ENCODE measurements around the gene CYP46A1.

The CYP46A1 gene

GRCh38 chr14:99747582-99748330, 63.7 kb downstream of the CYP46A1 start:
- DNase-seq = no peak

GRCh38 chr14:99748529-99748928, 64.4 kb downstream of the CYP46A1 start:
- no peak for DNase-seq

DNA sequence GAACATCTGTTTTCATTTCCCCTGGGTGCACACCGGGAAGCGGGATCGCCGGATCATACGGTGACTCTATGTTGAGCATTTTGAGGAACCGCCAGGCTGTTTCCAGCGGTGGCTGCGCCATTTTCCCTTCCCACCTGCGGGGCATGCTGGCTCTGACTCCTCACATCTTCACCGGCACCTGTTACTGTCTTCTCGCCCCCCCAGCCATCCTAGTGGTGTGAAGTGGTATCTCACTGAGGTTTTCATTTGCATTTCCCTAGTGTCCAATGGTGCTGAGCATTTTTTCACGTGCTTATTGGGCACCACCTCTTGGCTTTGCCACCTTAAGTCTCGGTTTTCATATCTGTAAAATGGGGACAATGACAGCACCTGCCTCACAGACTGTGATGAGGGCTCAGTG, 65.0 kb downstream of the CYP46A1 start:
- DNase-seq = no peak

- no peak for DNase-seq
These were observed 65.9 kb downstream of the CYP46A1 start for GRCh38 chr14:99749763-99750715.

DNA sequence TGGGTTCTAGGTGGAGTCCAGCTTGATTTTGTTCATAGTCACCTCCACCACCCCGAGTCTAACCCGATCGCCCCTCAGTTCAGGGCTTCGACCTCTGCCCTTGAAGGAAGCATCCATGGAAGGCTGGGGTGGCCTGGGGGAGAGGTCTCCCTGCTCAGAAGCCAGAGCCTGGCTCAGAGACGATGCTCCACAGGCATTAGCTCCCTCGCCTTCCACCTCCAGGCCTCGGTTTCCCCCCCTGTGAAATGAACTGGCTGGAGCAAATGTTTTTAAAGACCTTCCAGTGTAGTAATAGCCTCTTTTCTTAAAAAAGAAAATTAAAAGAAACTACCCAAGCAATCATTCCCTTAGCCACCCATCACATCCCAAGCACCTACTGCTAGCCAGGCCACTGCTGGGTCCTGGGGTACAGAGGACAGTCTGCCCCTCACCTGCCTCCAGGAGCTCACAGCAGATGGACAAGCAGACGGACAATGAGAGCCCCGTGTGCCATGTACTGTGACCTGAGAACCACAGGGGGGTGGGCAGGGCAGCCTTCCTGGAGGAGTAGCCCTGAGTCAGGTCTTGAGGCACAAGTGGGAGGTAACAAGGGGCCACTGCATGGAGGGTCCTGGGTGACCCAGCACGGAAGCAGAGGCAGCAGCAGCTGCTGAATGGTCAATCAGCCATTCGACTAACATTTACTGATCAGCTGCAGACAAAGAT, 66.8 kb downstream of the CYP46A1 start:
- no peak for DNase-seq

- no peak for DNase-seq
These were observed 67.7 kb downstream of the CYP46A1 start for GRCh38 chr14:99751539-99752485.

DNA sequence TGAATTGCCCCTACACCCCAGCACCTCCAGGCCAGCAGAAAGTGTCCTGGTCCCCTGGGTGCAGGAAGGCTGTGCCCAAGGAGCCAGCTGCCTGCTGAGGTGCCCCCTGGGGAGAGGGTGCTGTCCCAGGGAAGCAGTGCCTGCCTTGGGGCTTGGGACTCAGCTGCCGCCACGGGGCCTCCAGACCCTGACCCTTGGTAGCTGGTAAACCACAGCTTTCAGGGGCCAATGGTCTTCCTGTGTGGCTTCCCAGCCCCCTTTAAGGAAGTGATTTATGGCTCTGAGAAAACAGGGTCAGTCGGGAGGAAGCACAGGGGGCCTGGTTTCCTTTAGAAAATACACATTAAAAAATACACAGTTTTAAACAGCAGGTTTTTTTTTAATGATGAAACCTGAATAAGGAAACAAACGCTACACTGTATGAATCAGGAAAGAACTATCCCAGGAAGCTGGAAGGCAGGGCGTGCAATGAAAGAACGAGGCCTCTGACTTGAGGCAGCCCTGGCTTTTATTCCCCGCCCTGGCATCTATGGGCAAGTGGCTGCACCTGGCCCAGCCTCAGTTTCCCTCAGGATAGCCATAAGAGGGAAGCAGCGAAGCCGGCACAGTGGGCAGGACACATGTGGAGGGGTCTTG, 68.5 kb downstream of the CYP46A1 start:
- DNase-seq = no peak

DNA sequence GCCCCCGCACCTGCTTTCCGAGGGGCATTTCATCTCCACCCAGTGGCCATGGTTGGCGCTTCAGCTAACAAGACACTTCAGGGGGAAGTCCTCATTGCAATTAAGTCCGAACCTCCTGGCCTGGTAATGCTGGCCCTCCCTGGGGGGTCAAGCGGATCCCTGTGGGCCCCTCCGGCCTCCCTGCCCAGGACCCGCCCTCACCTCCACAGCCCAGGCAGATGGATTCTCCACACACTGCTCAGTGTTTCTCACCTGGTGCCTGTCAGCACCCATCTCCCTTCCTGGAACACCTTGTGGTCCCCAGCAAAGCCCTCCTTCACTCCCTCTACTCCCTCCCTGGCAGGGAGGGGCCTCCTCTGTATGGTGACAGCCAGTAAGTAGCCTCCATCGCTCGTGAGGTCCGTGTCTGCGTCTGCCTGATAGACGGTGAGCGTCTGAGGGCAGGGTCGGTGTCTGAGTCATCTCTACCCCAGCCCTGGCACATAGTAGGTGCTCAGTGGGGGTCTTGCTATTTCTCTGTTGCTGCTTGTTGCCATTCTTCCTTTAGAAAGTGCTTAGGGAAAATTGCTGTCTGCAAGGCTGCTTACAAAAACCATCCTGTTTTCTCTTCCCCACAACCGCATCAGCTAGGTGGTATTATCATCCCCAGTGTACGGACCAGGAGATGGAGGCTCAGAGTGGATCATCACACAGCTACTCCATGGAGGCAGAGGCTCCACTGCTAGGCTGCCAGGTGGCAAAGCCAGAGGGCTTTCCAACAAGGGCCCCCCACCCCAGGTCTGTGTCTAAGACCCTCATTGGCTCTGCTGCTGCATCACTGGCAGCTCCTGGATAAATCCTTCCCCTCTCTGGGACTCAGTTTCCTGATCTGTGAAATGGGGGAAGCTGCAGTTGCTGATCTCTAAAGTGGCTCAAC, 69.4 kb downstream of the CYP46A1 start:
- DNase-seq = no peak

DNA sequence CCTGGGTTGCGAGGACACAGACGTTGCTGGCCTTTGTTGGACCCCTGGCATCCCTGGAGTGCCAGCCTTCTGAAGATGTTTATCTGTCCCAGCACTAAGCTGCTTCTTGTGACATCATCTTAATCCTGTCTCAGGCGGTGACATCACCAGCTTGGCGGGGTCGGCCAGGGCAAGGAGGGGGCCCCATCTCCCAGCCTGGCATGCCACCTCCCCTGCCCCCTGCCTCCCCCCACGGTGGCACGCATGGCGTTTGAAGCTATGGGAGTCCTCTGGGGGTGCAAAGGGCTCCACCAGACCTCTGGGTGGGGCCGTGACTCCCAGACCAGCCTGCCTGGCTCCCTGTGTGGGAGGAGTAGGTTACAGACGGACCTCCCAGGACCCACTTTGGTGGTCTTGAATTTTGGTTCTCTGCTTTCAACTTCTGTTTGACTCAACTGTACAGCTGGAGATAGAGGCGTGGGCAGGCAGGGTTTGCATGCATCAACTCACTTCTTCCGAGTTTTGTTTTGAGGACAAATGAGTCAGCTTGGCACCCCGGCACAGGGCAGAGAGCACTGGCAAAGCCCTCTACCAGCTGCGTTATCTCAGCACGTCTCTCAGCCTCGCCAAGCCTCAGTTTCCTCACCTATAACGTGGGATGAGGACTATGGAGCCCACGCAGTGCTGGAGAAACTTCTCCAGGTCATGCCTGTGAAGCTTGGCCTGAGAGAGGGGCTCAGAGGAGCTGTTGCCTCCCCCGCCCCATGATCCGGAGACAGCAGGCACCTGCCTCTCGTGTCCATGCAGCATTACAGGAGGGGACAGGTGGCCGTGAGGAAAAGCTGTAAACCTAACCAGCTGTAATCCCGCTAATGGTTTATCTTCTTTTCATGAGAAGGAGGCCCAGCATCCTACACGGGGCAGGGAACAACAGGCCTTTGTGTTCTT, 70.3 kb downstream of the CYP46A1 start:
- peak; percentile 43 for DNase-seq

DNA sequence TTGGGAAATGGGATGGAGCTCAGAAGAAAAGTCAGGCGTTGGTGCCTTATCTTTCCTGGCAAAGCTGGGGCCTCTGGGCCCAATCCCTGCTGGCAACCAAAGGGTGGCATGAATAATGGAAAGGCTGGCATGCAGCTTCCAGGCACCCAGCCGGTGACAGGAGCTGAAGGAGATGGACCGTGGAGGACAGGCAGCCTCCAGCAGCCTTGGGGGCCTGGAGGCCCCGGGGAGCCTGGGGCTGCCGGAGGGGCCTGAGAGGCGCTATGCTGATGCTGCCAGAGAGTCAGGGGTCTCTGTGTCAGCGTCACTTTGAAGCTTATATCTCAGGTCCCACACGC, 70.9 kb downstream of the CYP46A1 start:
- DNase-seq = no peak

DNA sequence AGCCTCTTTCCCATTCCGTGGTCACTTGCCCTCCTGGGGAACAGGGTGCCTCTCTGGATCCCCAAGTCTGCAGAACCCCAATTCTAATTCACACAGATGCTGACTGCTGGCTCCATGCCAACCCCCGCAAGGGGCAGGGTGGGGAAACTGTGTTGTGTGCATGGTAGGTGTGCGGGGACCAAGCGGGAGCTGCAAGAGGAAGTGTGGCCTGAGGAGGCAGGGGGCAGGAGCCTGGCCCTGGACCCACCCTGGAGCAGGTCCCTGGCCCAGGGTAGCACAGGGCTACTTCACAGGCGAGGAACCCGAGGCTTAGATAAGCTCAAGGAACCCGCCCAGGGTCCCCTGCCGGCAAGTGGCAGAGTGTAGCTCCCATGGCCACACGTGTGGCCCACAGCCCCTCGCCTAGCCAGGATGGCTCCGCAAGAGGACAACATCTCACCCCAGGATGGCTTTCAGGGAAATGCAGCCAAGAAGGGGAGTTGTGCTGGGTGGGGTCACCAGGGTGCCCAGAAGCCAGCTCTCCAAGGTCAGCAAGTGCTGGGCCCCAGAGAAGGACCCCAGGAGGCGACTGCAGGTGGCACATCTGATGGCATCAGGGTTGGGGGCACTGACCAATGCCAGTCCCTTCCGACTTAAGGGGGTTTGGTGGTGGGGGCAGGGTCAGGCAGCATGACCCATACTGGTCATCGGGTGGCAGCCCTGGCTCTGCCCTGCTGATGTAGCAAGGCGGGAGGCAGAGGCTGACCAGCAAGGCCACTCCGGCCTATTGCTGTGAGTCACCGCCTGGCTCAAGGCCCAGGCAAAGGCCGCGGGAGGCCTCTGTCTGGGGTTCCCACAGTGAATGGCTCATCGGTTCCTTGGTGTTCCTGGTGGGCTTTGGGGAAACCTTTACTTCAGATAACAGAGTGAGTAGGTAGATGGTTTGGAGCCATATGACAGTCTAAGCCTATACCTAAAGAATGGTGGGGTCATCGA, 71.8 kb downstream of the CYP46A1 start:
- DNase-seq = no peak

GRCh38 chr14:99756796-99757195, 72.7 kb downstream of the CYP46A1 start:
- DNase-seq = no peak

DNA sequence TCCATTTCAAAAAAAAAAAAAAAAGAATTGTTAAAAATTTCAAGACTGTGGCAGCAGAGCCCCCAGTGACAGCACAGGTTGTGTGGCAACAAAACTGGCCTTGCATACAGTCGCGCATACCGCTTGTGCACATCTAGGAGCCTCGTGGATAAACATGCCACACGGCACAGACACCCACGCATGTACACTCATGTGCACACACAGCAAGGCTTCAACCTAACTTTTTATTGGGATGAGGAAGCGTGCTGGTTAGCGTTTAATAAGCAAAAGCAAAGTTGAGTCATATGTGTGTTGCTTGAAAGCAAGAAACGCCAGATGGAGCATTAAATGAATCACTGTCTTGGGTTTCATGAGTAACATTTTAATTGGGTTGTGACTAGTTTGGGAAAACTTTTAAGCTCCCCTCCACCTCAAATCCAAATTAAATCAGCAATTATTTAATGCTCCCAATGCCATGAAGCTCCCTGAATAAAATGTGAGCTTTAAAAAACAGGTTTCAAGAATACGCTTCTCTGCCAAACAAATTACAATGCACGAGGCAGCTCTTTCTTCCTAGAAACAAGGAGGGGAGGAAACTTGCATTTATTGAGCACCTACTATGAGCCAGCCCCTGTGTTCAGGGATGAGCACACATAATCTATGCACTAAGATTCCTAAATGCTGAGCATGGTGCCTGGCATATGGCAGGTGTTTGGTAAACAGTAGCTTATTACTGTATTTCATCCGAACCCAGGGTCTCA, 73.4 kb downstream of the CYP46A1 start:
- no peak for DNase-seq

DNA sequence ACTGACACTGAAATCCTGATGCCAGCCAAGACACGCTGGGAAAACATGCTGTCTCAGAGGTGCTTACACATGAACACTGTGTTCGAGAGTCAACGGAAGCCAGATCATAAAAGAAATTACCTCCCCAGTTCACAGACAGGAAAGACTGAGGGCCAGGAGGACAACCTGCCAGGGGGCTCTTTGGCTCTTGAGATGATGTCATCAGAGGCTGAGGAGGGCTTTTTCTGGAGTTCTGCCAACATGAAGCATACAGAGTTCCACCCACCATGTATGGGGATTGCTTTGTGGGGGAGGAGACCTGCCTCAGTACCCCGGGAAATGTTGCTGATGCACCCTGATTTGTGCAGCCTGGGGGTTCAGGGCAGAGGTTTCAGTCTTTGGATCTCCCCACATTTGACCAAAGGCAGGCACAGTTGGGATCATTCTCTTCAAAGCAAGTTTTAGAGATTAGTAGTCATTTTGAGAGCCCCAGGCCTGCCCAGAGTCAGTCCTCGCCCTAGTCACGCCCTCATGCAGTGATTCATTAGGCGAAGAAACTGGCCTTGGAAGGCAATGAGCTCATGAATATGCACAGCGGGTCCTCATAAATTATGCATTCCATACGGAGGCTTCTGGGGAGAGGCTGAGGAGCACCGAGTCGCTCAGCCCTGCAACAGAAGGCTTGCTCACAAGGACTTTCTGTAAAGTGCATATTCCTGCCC, 74.2 kb downstream of the CYP46A1 start:
- no peak for DNase-seq

DNA sequence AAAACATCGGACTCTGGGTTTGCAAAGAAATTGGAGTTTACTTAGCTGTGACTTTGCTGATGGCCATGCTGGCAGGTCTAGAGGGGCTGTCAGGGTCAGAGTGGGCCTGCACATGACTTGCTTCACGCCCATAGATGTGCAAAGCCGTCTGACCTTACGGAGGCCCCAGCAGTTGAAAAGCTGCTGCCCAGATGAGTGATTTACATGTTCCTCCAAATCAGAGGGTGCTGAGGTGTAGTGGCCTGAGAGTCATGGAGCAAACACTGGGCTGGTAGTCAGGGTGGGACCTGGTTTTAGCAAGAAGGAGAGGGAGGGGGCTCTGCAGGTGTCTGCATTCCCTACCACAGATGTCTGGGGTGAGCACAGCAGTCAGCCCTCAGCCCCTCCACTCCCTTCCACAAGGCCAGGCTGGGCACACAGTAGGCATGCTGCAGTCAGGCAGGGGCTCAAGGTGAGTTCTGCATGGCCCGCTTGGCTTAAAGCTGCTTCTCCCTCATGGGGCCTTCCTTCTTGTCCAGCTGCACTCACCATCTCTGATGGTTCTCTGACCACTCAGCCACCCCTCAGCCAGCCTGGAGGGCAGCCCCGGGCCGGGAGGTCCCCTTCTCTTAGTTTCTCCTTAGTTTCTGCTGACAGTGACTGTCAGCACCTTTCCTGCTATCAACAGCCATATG, 74.9 kb downstream of the CYP46A1 start:
- no peak for DNase-seq

DNA sequence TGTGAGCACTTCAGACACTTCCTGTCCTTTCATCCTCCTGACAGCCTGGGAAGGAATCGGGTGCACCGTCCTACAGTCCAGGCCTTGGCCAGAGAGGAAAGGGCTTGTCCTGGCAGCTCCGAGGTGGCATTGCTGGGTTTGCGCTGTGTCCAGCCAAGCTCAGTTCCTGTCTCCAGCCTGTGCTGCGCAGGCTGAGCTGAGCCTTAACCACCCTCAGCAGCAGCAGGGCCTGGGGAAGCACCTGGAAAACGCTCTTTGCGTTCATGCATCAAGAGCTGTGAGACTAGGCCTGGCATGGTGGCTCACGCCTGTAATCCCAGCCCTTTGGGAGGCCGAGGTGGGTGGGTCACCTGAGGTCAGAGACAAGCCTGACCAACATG, 75.4 kb downstream of the CYP46A1 start:
- no peak for DNase-seq
